Activated B cell treated with CpG ODN at 0.5 μM for 24 hours (primary cell): Measurements from ENCODE around the gene TRAPPC3. TPM values are rescaled to one million over a fixed set of nuclear protein-coding genes. Genes with fewer than 3 reads are reported as not detected.
A peak's percentile ranks its signal among the peaks of the same experiment; 100 is the strongest.

Experiments used
- ATAC-seq: fragments of 200-7000 bp; cut with Tn5 transposase; one replicate; pipeline ENCODE4 v1.10.0; 2021; ENCODE audit warnings: low read depth, mild to moderate bottlenecking, moderate library complexity
- CTCF ChIA-PET: fragments of 350-600 bp; sonication (Branson Sonifier 250); formaldehyde crosslinking; loops from one replicate; lab custom pipeline; 2021; ENCODE audit warnings: antibody characterized with exemption; lab: Charles Lee
- POLR2A ChIA-PET: fragments of 350-600 bp; sonication (Branson Sonifier 250); formaldehyde crosslinking; loops from one replicate; lab custom pipeline; 2021; ENCODE audit warnings: antibody characterized with exemption; lab: Charles Lee
- DNase-seq: peaks from one replicate; pipeline ENCODE4 v3.0.0; 2022
- H3K27ac Mint-ChIP-seq: one replicate; pipeline ENCODE4 v1.8.0; 2020; ENCODE audit warnings: mixed read lengths
- H3K27me3 Mint-ChIP-seq: one replicate; pipeline ENCODE4 v1.8.0; 2021; ENCODE audit warnings: mixed read lengths
- H3K36me3 Mint-ChIP-seq: one replicate; pipeline ENCODE4 v1.8.0; 2021; ENCODE audit warnings: low read depth, mixed read lengths
- H3K4me1 Mint-ChIP-seq: one replicate; pipeline ENCODE4 v1.8.0; 2021; ENCODE audit warnings: mixed read lengths
- H3K4me3 Mint-ChIP-seq: one replicate; pipeline ENCODE4 v1.8.0; 2020; ENCODE audit warnings: mild to moderate bottlenecking, mixed read lengths
- H3K9me3 Mint-ChIP-seq: one replicate; pipeline ENCODE4 v1.8.0; 2020; ENCODE audit warnings: mixed read lengths
- intact Hi-C: fragments of 100-400 bp; cut with micrococcal nuclease; formaldehyde crosslinking; loops from one replicate; pipeline ENCODE4 v1.15.1; 2024
- total RNA-seq: library from RNA; stranded (reverse); gene quantifications from 2 replicates; pipeline ENCODE4 v1.2.3, GENCODE V29; 2022
- TF ChIP-seq, protein P1 (sequence below): fragments of 200-600 bp; IDR thresholded peaks from one replicate; pipeline ENCODE4 v1.8.0; 2022; ENCODE audit warnings: antibody characterized with exemption, mild to moderate bottlenecking

The TRAPPC3 gene
- total RNA-seq, 1 donor from 2014 or later: 48.5 TPM

DNA sequence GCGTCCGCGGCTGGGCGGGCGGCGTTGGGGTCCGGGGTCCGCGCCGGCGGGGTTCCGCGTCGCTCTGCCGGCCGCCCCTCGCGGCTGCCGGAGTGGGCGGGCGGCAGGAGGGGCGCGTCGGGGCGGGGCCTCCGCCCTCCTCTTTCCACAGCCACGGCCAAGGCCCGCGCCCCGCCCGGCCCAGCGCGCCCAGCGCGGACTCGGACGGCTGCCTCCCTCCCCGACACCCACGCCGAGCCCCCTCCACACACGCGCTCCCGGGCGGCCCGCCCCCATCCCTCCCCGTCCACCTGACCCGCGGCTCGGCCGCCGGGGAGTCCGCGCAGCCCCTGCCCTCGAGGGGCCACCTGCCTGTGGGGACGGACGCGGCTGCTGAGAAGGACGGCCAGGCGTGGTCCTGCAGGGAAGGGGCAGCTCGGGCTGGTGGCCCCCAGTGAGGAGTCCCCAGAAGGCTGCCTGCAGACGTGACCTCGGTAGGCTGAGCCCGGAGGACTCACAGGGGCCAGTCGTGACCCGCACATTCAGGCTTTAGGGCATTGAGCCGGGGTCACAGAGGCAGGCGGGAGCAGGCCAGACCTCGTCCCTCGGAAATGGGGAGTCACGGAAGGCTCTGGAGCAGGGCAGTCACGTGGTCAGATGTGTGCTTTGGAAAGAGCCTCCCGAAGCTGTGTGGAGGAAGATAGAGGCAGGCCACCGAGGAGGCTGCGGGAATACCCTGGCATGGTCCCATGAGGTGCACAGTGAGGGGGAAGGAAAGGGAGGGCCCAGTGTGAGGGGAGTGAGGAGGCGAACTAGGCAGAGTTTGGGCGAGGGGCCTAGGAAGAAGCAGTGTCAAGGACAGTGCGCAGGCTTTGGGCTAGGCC, 23.9 kb downstream of the TRAPPC3 start, which contains the start of gene COL8A2:
Gene COL8A2, minus strand, starts transcription at position 94 of the 863 bp plus-strand sequence. CDS start 24,980 bp downstream, outside the sequence.
- TF ChIP-seq, protein P1, sequence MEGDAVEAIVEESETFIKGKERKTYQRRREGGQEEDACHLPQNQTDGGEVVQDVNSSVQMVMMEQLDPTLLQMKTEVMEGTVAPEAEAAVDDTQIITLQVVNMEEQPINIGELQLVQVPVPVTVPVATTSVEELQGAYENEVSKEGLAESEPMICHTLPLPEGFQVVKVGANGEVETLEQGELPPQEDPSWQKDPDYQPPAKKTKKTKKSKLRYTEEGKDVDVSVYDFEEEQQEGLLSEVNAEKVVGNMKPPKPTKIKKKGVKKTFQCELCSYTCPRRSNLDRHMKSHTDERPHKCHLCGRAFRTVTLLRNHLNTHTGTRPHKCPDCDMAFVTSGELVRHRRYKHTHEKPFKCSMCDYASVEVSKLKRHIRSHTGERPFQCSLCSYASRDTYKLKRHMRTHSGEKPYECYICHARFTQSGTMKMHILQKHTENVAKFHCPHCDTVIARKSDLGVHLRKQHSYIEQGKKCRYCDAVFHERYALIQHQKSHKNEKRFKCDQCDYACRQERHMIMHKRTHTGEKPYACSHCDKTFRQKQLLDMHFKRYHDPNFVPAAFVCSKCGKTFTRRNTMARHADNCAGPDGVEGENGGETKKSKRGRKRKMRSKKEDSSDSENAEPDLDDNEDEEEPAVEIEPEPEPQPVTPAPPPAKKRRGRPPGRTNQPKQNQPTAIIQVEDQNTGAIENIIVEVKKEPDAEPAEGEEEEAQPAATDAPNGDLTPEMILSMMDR: no peak
- Mint-ChIP-seq H3K4me3 (peak within 1 kb of the TSS; percentile 80), H3K4me1 (peaks cover 30% of the 10 kb centered on the region), H3K27me3 (peaks cover 12% of the 10 kb centered on the region), H3K36me3 (no peaks in the 10 kb centered on the region), H3K9me3 (no peaks in the 10 kb centered on the region), H3K27ac (peak within 1 kb of the TSS; percentile 56)
- intact Hi-C loops: no loop called here
- peak; percentile 30 for DNase-seq
- peak; percentile 56 for ATAC-seq
- POLR2A ChIA-PET: no interaction called here
- CTCF ChIA-PET: no interaction called here

DNA sequence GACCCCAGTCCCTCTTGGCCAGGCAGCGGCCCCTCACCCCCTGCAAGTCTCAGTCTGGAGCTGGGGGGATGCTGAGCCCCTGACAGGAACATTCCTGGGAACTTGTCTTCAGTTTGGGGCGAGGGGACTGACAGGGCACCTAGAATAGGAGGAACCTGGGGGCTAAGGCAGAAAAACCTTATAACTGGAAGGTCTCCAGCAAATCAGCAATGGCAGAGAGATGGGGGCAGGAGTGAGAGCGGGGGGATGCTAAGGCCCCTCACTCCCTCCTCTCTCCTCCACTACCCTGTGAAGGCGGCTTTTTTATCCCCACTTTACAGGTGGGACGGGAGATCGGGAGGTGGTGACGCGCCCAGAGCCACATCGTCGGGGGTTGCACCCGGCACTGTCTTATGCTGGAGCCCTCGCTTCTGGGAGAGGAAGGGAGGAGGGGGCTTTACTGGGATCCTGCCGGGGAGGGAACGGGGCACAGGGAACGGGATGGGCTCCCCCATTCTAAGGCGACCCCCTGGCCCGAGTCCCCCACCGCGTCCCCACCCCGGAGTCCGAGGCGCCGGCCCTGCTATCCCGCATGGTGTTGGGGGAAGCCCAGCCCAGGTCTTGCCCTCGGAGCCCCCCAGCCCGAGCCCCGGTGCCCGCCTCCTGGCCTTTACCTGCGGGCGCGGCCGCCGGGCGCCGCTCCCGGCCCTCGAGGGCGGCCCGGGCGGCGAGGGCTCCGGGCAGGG, 24.7 kb downstream of the TRAPPC3 start:
- POLR2A ChIA-PET: no interaction called here
- H3K4me1 Mint-ChIP-seq: peaks cover 30% of the 10 kb centered on the region
- peak overlapping the region; percentile 56 for H3K27ac Mint-ChIP-seq
- no peaks in the 10 kb centered on the region for H3K36me3 Mint-ChIP-seq
- intact Hi-C loops: no loop called here
- H3K9me3 Mint-ChIP-seq: no peaks in the 10 kb centered on the region
- peak overlapping the region; percentile 80 for H3K4me3 Mint-ChIP-seq
- H3K27me3 Mint-ChIP-seq: peaks cover 12% of the 10 kb centered on the region
- ATAC-seq: no peak
- CTCF ChIA-PET: no interaction called here
- DNase-seq: no peak
- TF ChIP-seq, protein P1: no peak

DNA sequence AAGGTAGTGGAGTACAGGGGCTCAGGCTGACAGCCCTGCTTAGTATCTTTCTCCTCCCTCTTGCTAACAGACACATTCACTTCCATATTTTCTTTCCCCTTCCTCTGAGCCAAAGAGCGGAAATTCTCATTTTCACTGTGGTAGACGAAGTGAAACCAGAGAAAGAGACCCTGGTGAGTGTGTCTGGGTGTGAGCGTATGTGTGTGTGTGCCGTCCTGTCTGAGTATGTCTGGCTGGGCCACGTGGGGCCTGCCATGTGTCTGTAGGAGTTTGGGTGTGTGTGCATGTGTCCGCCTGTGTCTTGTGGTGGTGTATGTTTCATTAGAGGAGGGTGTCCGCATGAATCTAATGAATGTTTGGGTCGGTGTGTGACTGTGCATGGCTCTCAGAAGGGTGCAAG, 25.9 kb downstream of the TRAPPC3 start:
- ChIA-PET CTCF (no interaction called here), POLR2A (no interaction called here)
- Mint-ChIP-seq H3K9me3 (no peaks in the 10 kb centered on the region), H3K27me3 (peaks cover 12% of the 10 kb centered on the region), H3K27ac (peak overlapping the region; percentile 10), H3K4me3 (peak overlapping the region; percentile 62), H3K4me1 (peaks cover 30% of the 10 kb centered on the region), H3K36me3 (no peaks in the 10 kb centered on the region)
- DNase-seq (peak; percentile 26), ATAC-seq (peak; percentile 80)
- TF ChIP-seq, protein P1: no peak
- intact Hi-C loops: loop anchor here (1.0 kb wide), 1 partner anchor 26 kb away; the partner anchor contains the start of gene TRAPPC3

DNA sequence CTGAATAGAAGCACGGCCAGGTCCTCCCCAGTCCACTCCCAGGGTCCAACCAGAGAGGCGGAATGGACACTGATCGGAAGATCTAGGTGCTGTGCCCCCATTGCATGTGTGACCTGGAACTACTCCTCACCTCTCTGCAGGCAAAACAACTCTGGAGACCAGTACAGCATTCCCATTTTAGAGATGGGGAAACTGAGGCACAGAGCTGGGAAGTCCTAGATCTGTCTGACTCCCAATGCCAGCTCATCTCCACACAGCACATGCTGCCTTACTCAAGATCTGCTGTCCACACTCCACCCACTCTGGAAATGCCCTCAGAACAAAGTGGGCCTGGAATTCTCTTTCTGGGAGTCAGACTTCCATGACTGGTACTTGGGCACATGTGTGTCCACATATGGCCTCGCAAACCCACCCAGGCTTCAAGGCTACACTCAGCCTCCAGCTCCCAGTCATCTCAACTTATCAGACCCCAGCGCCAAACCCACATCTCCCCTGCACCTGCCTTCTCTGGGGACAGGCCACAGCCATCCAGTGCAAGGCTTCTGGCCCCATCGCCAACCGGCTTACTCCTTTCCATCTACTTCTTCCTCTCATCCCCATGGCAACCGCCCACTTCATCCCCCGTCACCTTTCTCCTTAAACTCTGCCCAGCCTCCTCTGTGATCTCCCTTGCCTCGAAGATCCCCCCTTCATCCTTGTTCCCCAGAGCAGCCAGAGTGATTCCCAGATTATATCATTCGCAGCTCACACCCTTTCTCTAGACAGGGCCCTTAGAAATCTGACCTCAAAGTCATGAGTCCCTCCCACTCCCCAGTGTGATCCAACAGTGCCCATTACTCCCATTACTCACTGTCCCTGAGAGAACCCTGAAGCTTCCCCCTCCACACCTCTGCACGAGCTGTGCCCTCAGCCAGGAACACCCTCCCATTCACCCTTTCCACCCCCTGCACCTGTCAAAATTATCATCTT, 26.9 kb downstream of the TRAPPC3 start:
- ChIA-PET POLR2A (no interaction called here), CTCF (no interaction called here)
- Mint-ChIP-seq H3K27me3 (peaks cover 12% of the 10 kb centered on the region), H3K27ac (peak overlapping the region; percentile 10), H3K4me1 (peaks cover 30% of the 10 kb centered on the region), H3K4me3 (peak overlapping the region; percentile 62), H3K9me3 (no peaks in the 10 kb centered on the region), H3K36me3 (no peaks in the 10 kb centered on the region)
- ATAC-seq: no peak
- TF ChIP-seq, protein P1: no peak
- intact Hi-C loops: loop anchor here (1.0 kb wide), 1 partner anchor 27 kb away; the partner anchor contains the start of gene TRAPPC3
- DNase-seq: no peak
